Activated CD8-positive, alpha-beta T cell treated with anti-CD3 and anti-CD28 coated beads for 36 hours (primary cell): Measurements from ENCODE around the gene POLDIP3. TPM values are rescaled to one million over a fixed set of nuclear protein-coding genes. Genes with fewer than 3 reads are reported as not detected.

Experiments used
- ATAC-seq: fragments of 200-7000 bp; cut with Tn5 transposase; one replicate; pipeline ENCODE4 v1.10.0; 2021; ENCODE audit warnings: mild to moderate bottlenecking, moderate library complexity
- CTCF ChIA-PET: fragments of 350-600 bp; sonication (Branson Sonifier 250); formaldehyde crosslinking; loops from one replicate; lab custom pipeline; 2021; ENCODE audit warnings: antibody characterized with exemption; lab: Charles Lee
- POLR2A ChIA-PET: fragments of 350-600 bp; sonication (Branson Sonifier 250); formaldehyde crosslinking; loops from one replicate; lab custom pipeline; 2021; ENCODE audit warnings: antibody characterized with exemption; lab: Charles Lee
- DNase-seq: peaks from one replicate; pipeline ENCODE4 v3.0.0-alpha.2; 2020
- H3K27ac Mint-ChIP-seq: one replicate; pipeline ENCODE4 v1.8.0; 2021; ENCODE audit warnings: mild to moderate bottlenecking, mixed read lengths
- H3K27me3 Mint-ChIP-seq: one replicate; pipeline ENCODE4 v1.8.0; 2021; ENCODE audit warnings: mixed read lengths
- H3K36me3 Mint-ChIP-seq: one replicate; pipeline ENCODE4 v1.8.0; 2021; ENCODE audit warnings: low read depth, mixed read lengths
- H3K4me1 Mint-ChIP-seq: one replicate; pipeline ENCODE4 v1.8.0; 2021; ENCODE audit warnings: low read depth, mixed read lengths
- H3K4me3 Mint-ChIP-seq: one replicate; pipeline ENCODE4 v1.8.0; 2021; ENCODE audit warnings: mild to moderate bottlenecking, moderate library complexity, mixed read lengths
- H3K9me3 Mint-ChIP-seq: one replicate; pipeline ENCODE4 v1.8.0; 2021; ENCODE audit warnings: mixed read lengths
- CTCF ChIP-seq: fragments of 200-600 bp; IDR thresholded peaks from one replicate; pipeline ENCODE4 v1.8.0; 2022; ENCODE audit warnings: antibody characterized with exemption, mild to moderate bottlenecking
- intact Hi-C: fragments of 100-400 bp; cut with micrococcal nuclease; formaldehyde crosslinking; loops from one replicate; pipeline ENCODE4 v1.10.0; 2022
- total RNA-seq, 2 experiments: library from RNA; stranded (reverse); gene quantifications; one replicate each; pipeline ENCODE4 v1.2.3, GENCODE V29; 2021

The POLDIP3 gene
- total RNA-seq, 2 experiments from 2014 or later = 70.2 to 71.1 TPM

- ATAC-seq = no peak
- POLR2A ChIA-PET = interaction anchor here (1.1 to 3.5 kb wide), 3 partner anchors 9 to 20 kb away, joined by 3 to 18 read pairs (median 4); partner anchors contain the start of gene POLDIP3
- no peak for TF ChIP-seq CTCF
- Mint-ChIP-seq H3K36me3 (peaks cover 12% of the 10 kb centered on the region), H3K27ac (no peak overlapping the region), H3K27me3 (no peaks in the 10 kb centered on the region), H3K9me3 (no peaks in the 10 kb centered on the region), H3K4me3 (no peak overlapping the region), H3K4me1 (peaks cover 8% of the 10 kb centered on the region)
- intact Hi-C loops = no loop called here
- CTCF ChIA-PET = no interaction called here
- no peak for DNase-seq
These were observed 20.8 kb upstream of the POLDIP3 start for GRCh38 chr22:42635531-42635930.

- no peak for TF ChIP-seq CTCF
- intact Hi-C loops = no loop called here
- ATAC-seq (no peak), DNase-seq (no peak)
- ChIA-PET CTCF (no interaction called here), POLR2A (no interaction called here)
- H3K27me3 Mint-ChIP-seq = no peaks in the 10 kb centered on the region
- no peak overlapping the region for H3K27ac Mint-ChIP-seq
- H3K9me3 Mint-ChIP-seq = no peaks in the 10 kb centered on the region
- peaks cover 8% of the 10 kb centered on the region for H3K4me1 Mint-ChIP-seq
- no peak overlapping the region for H3K4me3 Mint-ChIP-seq
- H3K36me3 Mint-ChIP-seq = peaks cover 14% of the 10 kb centered on the region
These were observed 18.3 kb upstream of the POLDIP3 start for GRCh38 chr22:42633013-42633412.

- ATAC-seq (no peak), DNase-seq (no peak)
- H3K4me3 Mint-ChIP-seq = no peak overlapping the region
- CTCF ChIA-PET = interaction anchor here (1.4 to 1.5 kb wide), 2 partner anchors 8 to 10 kb away, joined by 4 to 6 read pairs; partner anchors contain the start of gene ATP5MGL
- no peak for TF ChIP-seq CTCF
- POLR2A ChIA-PET = no interaction called here
- H3K36me3 Mint-ChIP-seq = peaks cover 14% of the 10 kb centered on the region
- no peaks in the 10 kb centered on the region for H3K9me3 Mint-ChIP-seq
- H3K4me1 Mint-ChIP-seq = peaks cover 4% of the 10 kb centered on the region
- no peak overlapping the region for H3K27ac Mint-ChIP-seq
- H3K27me3 Mint-ChIP-seq = no peaks in the 10 kb centered on the region
- intact Hi-C loops = no loop called here
These were observed 17.4 kb upstream of the POLDIP3 start for GRCh38 chr22:42632096-42632495.

- DNase-seq = no peak
- Mint-ChIP-seq H3K4me1 (peaks cover 3% of the 10 kb centered on the region), H3K4me3 (no peak overlapping the region), H3K27me3 (no peaks in the 10 kb centered on the region), H3K9me3 (no peaks in the 10 kb centered on the region), H3K27ac (no peak overlapping the region), H3K36me3 (peaks cover 14% of the 10 kb centered on the region)
- TF ChIP-seq CTCF = no peak
- intact Hi-C loops = no loop called here
- CTCF ChIA-PET = interaction anchor here (1.4 to 1.5 kb wide), 2 partner anchors 9 kb away, joined by 4 to 6 read pairs; partner anchors contain the start of gene ATP5MGL
- POLR2A ChIA-PET = no interaction called here
- no peak for ATAC-seq
These were observed 16.4 kb upstream of the POLDIP3 start for GRCh38 chr22:42630901-42631602.

- no peak overlapping the region for H3K4me3 Mint-ChIP-seq
- CTCF ChIA-PET = interaction anchor here (0.7 kb wide), 1 partner anchor 9 kb away, joined by 3 read pairs; no protein-coding TSS in a partner anchor
- POLR2A ChIA-PET = interaction anchor here (1.2 to 1.5 kb wide), 2 partner anchors 14 to 16 kb away, joined by 3 to 13 read pairs; partner anchors contain the start of gene POLDIP3
- TF ChIP-seq CTCF = no peak
- peaks cover 12% of the 10 kb centered on the region for H3K36me3 Mint-ChIP-seq
- no peak for ATAC-seq
- H3K9me3 Mint-ChIP-seq = no peaks in the 10 kb centered on the region
- H3K4me1 Mint-ChIP-seq = no peaks in the 10 kb centered on the region
- intact Hi-C loops = no loop called here
- no peak overlapping the region for H3K27ac Mint-ChIP-seq
- no peaks in the 10 kb centered on the region for H3K27me3 Mint-ChIP-seq
- DNase-seq = no peak
These were observed 15.5 kb upstream of the POLDIP3 start for GRCh38 chr22:42630211-42630610.
